Measurements from ENCODE around the gene SEMA6C.
"Not testable (repeated sequence)": the region's sequence is repeated elsewhere in the genome, so short reads cannot be mapped to it uniquely, and the experiment has no call there.

The SEMA6C gene, protein sequence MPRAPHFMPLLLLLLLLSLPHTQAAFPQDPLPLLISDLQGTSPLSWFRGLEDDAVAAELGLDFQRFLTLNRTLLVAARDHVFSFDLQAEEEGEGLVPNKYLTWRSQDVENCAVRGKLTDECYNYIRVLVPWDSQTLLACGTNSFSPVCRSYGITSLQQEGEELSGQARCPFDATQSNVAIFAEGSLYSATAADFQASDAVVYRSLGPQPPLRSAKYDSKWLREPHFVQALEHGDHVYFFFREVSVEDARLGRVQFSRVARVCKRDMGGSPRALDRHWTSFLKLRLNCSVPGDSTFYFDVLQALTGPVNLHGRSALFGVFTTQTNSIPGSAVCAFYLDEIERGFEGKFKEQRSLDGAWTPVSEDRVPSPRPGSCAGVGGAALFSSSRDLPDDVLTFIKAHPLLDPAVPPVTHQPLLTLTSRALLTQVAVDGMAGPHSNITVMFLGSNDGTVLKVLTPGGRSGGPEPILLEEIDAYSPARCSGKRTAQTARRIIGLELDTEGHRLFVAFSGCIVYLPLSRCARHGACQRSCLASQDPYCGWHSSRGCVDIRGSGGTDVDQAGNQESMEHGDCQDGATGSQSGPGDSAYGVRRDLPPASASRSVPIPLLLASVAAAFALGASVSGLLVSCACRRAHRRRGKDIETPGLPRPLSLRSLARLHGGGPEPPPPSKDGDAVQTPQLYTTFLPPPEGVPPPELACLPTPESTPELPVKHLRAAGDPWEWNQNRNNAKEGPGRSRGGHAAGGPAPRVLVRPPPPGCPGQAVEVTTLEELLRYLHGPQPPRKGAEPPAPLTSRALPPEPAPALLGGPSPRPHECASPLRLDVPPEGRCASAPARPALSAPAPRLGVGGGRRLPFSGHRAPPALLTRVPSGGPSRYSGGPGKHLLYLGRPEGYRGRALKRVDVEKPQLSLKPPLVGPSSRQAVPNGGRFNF

DNA sequence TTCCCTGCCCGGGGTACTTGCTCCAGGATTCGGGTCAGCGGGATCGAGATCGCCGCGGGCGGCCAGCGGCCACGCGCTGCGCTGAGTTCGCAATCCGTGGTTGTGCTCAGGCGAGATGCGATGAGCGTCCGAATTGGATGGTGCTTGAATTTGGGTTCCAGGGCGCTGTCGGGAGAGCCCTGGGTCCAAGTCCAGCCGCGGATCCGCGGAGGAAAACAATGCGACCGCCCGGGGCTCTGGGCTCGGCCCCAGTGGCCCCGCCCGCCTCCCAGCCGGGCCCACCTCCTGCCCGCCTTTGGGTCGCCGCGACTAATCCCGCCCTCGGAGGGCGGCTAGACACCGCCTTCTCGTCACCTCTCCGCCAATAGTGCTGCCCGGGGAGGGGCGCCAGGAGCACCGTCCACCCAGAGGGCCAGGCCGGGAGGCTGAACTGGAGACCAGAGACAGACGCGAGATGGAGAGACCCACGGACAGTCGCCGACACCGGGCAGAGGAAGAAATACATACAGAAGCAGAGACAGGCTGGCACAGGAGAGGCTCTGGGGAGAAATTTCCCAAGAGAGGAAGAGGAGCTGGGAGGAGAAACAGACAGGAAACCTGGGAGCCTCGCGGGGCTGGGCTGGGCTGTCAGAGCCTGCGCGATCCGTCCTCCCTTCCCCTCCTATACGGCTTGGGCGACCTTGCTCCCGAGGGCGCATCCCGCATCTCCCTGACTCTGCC lies at the start of gene SEMA6C:
Gene SEMA6C (minus strand): TSS at position 220 of the 720 bp plus-strand sequence. CDS start 4,010 bp downstream, outside the sequence.
- DNase-seq (ENCODE audit: low read depth), result peak; percentile 78

DNA sequence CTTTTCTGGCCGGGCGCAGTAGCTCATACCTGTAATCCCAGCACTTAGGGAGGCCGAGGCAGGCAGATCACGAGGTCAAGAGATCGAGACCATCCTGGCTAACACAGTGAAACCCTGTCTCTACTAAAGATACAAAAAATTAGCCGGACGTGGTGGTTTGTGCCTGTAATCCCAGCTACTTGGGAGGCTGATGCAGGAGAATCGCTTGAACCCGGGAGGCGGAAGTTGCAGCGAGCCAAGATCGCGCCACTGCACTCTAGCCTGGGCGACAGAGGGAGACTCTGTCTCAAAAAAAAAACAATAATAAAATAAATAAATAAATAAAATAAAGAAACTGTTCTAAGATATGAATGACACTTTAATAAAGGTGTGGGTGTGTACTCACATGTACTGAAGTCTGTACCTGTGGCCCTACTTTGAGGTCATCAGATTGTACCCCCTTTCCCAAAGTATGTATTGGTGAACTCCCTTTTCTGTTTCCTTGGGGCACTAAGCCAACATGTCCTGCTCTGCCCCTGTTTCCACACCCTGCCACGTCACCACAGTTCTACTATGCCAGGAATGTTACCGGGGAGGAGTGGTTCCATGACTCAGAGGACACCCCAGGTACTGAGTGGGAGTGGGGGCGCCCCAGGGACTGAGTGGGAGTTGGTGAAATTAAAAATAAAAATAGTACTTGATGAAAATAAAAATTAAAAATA lies 48.6 kb upstream of the SEMA6C start:
- not testable (repeated sequence) for DNase-seq (ENCODE audit: low read depth)

DNA sequence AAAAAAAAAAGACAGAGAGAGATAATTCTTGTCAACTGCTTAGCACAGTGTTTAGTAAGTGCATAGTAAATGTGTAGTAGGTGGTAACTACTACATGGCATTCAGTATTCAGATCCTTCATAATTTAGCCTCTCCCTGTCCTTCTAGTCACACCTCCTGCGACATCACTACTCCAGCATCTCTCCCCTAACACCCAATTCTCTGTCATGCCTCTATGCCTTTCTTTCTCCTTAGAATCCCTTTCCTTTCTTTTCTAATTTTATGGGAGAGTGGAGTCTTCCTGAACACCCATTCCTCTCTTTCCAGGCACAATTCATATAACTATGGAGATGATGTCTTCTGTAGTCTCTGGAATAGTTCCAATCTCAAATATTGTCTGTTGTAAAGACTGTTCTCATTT lies 47.4 kb upstream of the SEMA6C start:
- no peak for DNase-seq (ENCODE audit: low read depth)

DNA sequence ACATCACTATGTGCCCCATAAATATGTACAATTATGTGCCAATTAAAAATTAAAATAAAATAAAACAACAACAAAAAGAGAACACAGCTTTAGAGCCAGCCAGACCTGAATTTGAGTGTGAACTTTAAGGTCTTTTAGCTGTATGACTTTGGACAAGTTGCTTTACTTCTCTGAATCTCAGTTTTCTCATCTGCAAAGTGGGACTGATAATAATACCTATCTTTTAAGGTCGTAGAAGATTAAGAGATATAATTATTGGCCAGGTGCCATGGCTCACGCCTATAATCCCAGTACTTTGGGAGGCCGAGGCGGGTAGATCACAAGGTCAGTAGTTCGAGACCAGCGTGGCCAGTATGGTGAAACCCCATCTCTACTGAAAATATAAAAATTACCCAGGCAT lies 46.9 kb upstream of the SEMA6C start:
- no peak for DNase-seq (ENCODE audit: low read depth)

DNA sequence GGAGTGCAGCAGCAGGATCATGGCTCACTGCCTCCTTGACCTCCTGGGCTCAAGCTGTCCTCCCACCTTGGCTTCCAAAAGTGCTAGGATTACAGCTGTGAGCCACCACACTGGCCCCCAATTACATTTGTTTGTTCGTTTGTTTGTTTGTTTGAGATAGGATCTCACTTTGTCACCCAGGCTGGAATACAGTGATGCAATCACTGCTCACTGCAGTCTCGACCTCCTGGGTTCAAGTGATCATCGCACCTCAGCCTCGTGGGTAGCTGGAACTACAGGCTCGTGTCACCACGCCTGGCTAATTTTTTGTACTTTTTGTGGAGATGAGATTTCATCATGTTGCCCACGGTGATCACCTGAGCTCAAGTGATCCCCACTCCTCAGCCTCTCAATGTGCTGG lies 45.6 kb upstream of the SEMA6C start:
- DNase-seq (ENCODE audit: low read depth), result no peak

DNA sequence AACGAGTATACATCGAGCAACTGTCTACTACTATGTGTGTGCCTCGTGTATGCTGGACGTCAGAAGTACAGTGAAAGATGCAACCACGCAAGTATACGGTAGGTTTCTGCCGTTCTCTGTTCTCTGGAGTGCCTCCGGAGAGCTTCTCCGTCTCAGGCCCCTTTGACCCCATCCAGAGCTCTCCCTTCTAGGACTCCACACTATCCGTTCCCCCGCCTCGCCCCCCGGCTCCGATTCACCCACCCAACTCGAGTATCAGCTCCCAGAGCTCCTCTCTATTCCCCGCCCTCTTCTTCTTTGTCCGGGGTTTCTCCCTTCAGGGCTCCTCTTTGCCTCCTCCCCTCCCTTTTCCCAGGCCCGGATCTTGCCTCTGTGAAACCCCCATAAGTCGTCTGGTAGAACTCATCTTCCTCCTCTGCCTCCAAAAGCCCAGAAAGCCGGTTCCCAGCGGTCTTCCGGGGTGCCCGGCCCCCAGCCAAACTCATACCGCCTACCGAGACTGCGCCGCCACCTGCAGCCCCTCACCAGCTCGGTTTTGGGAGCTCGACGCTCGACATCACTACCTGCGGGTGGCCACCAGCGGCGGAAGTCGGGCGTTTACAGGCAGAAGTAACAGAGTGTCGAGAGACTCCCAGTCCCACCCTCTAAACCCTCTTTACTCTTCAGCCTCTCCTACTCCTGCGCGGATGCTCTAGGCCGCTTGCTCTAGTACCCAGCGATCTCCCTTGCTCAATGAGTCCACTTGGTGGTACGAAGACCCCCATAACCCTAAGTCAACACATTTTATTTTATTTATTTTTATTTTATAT lies 43.4 kb upstream of the SEMA6C start, which contains the start of gene VPS72:
Gene VPS72 (minus strand): TSS at position 561 of the 809 bp plus-strand sequence. CDS start 76 bp downstream, at position 485.
- peak; percentile 78 for DNase-seq (ENCODE audit: low read depth)

DNA sequence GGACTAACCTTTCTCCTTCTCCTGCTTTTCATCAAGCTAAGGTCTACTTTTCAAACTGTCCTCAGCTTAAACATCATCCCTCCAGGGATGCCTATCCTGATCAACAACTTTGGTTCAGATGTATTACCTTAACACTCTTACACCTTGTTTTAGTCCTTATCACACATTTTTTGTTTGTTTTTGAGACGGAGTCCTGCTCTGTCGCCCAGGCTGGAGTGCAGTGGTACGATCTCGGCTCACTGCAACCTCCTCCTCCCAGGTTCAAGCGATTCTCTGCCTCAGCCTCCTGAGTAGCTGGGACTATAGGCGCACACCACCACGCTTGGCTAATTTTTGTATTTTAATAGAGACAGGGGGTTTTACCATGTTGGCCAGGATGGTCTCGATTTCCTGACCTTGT lies 42.2 kb upstream of the SEMA6C start:
- not testable (repeated sequence) for DNase-seq (ENCODE audit: low read depth)

DNA sequence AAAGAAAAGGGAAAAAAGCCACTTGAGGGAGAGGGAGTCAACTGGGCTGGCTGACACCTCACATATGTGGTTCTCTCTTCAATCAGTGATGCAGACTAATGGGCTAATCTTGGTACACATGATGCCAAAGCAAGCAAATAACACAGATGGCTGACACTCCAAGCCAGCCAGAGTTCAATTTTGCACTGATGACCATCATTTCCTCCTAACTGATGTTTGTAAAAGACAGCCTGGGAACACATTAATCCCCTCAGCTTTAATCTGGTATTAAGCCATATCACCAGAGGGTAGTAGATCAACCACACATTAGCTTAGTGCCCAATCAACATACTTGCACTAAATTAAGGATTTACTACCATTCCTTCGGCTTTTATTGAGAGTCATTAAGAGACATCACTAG lies 40.8 kb upstream of the SEMA6C start:
- DNase-seq (ENCODE audit: low read depth), result no peak

DNA sequence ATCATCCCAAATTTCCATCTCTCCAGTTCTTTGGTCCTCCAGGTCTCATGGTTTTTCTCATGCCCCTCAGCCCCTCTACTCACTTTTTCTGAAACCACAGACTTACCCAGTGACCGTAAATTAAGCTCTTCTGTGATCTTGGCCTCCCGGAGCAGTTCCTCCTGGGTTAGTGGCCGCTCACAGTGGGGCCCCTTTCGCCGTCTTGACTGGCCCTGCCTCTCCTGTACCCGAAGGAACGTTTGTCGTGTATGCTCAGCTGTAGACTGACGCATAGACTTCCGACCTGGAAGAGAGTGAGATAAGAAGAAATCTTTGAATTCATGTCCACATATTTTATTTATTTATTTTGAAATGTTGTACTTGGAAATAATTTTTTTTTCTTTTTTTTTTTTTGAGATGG lies 37.8 kb upstream of the SEMA6C start:
- DNase-seq (ENCODE audit: low read depth), result no peak

DNA sequence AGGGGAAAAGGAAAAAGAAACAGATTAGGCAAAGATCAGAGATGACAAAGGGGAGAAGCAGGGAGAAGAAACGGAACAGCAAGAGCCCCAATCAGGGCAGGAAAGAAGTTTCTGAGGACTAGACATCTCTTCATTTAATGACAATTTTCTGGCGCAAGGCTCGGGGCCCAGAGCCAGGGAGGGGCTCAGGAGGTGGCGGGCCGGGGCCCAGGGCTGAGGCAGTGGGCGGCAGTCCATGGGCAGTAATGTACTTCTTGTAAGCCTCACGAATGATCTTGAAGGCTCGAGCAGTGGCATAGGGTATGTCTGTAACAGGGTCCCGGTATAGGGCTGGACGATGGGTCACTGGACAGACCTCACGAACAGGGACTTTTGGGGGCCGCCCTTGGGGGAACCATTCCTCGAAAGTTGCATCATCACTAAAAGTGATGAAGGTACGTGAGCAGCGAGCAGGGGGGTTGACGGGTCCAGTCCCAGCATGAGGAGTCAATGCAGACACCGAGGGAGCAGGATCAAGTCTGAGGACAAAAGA lies 30.1 kb upstream of the SEMA6C start:
- DNase-seq (ENCODE audit: low read depth), result no peak

DNA sequence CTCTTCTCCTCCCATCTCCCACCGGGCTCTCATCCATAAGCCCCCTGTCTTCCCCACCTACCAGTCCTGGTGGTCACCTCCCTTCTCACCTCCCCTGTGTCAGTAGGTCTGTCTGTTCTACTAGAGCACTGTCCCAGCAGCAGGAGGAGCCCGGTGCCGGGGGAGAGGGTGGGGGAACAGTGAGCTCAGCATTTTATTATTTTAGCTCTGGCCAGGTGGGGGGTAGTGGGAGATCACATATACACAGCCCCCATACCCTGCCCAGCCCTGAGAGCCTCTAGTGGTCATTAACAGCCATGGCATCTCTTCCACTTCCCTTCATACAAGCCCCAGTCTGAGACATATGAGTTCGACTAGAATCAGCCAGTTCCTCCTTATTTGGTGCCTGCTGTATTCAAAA lies 29.4 kb upstream of the SEMA6C start, which contains the start of gene TMOD4:
Gene TMOD4 (minus strand): TSS at position 119 of the 400 bp plus-strand sequence. CDS start 1,106 bp downstream, outside the sequence.
- no peak for DNase-seq (ENCODE audit: low read depth)

DNA sequence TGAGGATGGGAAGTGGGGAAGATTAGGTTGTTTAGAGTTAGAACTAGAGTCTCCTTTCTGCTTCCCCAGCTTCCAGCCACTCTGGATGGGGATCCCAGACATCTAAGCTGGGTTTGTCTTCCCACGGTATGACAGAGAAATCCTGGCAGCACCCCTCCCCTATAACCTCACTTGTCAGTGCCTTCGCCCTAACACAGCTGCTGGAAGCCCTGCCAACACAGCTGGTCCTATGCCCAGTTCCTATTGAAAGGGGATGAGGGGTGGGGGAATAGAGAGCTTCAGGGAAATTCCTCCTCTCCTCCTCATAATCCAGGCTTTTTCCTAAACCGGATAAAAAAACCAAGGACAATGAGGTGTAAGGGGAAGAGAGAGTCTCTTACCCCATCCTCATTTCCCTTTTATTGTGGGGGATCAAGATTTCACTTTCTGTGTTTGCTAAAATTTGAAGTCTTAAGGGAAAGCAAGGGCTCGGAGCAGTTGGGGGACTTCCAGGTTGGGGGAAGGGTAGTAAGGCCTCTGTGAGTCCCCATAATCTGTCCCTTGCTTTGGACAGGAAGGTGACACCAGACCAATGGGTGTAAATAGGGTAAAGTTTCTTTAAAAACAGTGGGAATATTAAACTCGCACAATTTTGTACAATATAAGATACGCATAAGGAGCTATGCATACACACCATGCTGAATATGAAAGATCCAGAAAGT lies 28.8 kb upstream of the SEMA6C start:
- DNase-seq (ENCODE audit: low read depth), result no peak

DNA sequence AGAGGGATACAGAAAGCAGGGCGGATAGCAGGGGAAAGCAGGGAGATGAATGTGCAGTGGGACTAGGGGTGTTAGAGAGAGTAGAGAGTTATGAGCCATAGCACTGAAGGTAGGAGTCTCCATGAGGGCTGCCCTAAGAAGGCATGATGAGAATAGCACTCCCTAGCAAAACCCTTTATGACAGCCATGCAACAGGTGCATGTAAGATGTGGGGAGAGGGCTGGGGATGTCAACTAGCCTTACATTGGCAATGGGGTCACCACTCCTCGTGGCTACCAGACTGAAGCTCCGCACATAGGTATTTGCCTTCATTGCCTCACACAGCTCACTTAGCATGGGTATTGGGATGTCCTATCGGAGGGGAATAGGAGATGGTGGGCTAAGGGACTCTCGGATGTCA lies 24.8 kb upstream of the SEMA6C start:
- DNase-seq (ENCODE audit: low read depth), result no peak

DNA sequence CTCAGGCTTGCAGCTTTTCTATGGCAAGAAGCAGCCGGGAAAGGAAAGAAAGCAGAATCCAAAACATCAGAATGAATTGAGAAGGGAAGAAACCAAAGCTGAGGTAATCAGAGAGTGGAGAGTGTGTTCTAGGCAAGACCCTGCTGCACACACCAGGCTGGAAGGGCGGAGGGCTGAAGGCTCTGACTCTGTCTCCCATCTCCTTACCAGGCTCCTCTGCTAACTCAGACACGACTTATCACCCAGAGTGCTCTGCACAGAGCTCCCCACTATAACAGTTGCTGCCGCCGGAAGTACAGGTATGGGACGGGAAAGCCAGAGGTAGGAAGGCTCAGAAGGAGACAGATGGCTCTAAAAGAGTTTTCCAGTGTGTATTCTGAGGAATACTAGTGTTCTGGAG lies 20.7 kb upstream of the SEMA6C start:
- DNase-seq (ENCODE audit: low read depth), result no peak

DNA sequence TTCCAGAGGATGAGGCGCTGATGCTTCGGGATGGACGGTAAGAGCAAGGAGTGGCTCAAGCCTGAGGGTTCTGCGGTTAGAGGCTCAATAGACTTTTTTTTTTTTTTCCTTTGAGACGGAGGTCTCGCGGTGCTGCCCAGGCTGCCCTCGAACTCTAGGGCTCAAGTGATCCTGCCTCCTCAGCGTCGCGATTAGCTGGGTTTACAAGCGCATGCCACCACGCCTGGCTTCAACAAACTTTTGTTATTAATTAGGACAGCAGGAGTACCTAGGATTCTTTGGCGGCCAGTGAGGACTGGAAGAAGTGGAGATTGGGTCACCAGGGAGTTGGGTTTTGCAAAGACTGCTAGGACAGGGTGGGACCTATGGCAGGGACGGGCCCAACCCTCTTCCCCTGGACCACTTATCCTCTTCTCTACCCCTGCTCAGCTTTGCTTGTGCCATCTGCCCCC lies 20.1 kb upstream of the SEMA6C start:
- DNase-seq (ENCODE audit: low read depth), result no peak

DNA sequence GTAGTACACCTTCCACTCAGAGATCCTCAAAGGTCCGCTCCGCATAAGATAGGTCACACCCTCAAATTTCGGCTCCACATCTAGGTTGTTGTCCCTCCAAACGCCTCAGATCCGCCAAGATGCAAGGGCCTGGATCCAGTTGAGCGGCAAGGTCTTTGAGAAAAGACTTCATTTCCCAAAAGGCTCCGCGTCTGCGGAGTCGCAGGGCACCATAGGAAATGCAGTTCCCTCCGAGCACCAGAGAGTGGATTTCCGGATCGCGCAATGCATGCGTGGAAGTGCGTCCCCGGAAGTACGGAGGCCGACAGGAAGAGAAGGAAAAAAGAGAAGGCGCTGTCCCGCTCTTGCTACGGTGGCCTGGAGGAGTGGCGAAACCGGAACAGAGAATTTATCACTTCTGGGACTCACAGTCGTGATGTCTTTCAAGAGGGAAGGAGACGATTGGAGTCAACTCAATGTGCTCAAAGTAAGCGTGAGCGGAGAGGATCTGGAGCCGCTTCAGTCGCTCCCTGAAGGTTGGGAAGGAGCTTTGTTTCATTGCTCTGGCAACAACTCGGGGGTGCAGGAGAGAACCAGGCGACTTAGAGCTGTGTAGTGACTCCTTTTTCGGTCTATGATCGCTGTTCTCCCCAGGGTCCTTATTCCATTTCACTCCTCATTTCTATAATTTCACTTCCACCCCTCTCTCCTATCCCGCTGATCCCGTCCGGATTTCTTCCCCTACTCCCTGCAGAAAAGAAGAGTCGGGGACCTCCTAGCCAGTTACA lies 19.5 kb upstream of the SEMA6C start, which contains the start of the genes LYSMD1 and SCNM1:
Gene LYSMD1 (minus strand): TSS at position 165 of the 767 bp plus-strand sequence. CDS start 644 bp downstream, outside the sequence.
Gene SCNM1 (plus strand): TSS at position 407 of the 767 bp plus-strand sequence. CDS start 9 bp downstream, at position 416.
- peak; percentile 96 for DNase-seq (ENCODE audit: low read depth)

DNA sequence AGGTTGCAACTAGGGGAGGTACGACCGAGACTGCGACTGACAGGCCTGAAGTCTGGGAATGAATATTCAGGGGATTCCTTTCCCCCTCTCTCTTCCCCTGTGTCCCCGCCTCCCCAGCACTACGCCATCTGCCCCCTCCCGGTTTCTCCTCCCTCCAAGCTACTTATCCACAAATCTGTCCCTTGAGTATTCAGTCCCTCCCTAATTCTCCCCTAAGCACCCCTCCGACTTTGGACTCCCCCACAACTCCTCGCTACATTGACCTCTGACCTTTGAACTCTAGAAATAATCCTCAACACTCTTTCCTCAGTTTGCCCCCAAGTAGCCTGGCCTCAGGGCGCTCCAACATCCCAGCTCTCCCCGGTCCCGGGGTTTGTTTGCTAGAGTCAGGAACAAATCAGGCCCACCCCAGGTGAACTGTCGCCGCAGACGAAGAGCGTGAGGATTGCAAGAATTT lies 18.9 kb upstream of the SEMA6C start:
- no peak for DNase-seq (ENCODE audit: low read depth)

DNA sequence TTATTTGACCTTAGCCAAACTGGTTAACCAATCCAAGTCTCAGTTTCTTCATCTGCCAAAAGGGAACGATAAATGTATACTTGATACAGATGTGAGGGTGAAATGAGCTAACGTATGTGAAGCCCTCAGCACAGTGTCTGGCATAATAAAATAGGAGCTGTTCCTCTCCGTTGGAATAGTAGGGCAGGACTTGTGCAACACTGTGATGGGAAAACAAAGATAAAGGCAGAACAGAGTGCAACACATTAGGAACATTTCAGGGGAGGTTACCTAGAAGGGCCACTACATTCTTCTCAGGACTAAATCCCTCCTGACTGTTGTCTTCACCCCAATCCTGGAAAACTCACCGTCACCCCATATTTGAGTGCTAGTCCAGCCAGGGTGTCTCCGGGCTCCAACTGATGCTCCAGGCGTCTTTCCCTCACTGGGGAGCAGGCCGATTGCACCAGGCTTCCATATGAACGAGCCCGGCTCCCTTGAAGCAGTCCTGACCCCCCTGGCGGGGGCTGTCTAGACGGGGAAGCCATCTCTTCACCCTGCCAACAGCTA lies 18.4 kb upstream of the SEMA6C start:
- no peak for DNase-seq (ENCODE audit: low read depth)

Data from T-helper 22 cell (primary cell).